Right lobe of liver (tissue), 6 donors: ENCODE results near the gene NRXN3. TPM values are rescaled to one million over a fixed set of nuclear protein-coding genes. Genes with fewer than 3 reads are reported as not detected.

Experiments used
- ATAC-seq, 4 donors: fragments of 200-7000 bp; cut with Tn5 transposase; one replicate each; pipeline ENCODE4 v1.9.1; 2020; ENCODE audit warnings: mild to moderate bottlenecking in 4 of 4, moderate library complexity in 4 of 4
- DNase-seq, 3 donors: peaks; one replicate each; pipeline ENCODE4 v3.0.0-alpha.2; 2020
- H3K27ac ChIP-seq, 3 donors: fragments of 200-600 bp; one replicate each; pipeline ENCODE4 v1.8.0; 2022
- H3K27me3 ChIP-seq, 2 donors: fragments of 200-600 bp; one replicate each; pipeline ENCODE4 v1.8.0; 2022
- H3K36me3 ChIP-seq, 4 donors: fragments of 200-600 bp; sonication (generic) in 1 of 4; one replicate each; pipeline versions ENCODE4 v1.5.1 to v1.8.0; 2017 to 2022; ENCODE audit warnings: control low read depth in 1 of 4
- H3K4me1 ChIP-seq, 4 donors: fragments of 200-600 bp; sonication (generic) in 1 of 4; one replicate each; pipeline versions ENCODE4 v1.5.1 to v1.8.0; 2017 to 2022; ENCODE audit warnings: control low read depth in 1 of 4
- H3K4me3 ChIP-seq, 3 donors: fragments of 200-600 bp; one replicate each; pipeline ENCODE4 v1.8.0; 2022
- H3K9me3 ChIP-seq, 4 donors: fragments of 200-600 bp; sonication (generic) in 1 of 4; one replicate each; pipeline versions ENCODE4 v1.5.1 to v1.8.0; 2017 to 2022; ENCODE audit warnings: control low read depth in 1 of 4
- CTCF ChIP-seq, 4 donors: fragments of 200-600 bp in 3 of 4; fragments of 450-650 bp in 1 of 4; IDR thresholded peaks; one replicate each; pipeline versions ENCODE4 v1.5.1 to v1.8.0; 2016 to 2022; ENCODE audit warnings: antibody characterized with exemption in 4 of 4, mild to moderate bottlenecking in 2 of 4
- POLR2A ChIP-seq: fragments of 450-650 bp; IDR thresholded peaks from one replicate; pipeline ENCODE4 v1.6.1; 2017; ENCODE audit warnings: antibody characterized with exemption, mild to moderate bottlenecking
- WGBS: methylation state at CpG from one replicate; pipeline ENCODE4 v1.1.6; 2018; ENCODE audit warnings: low coverage, low lambda C conversion rate; ENCODE audit not compliant: insufficient coverage; ENCODE audit errors: missing lambda C conversion rate; 5-methylcytosine and 5-hydroxymethylcytosine counted together
- intact Hi-C, 2 donors: fragments of 100-400 bp; cut with DNase I; formaldehyde crosslinking; loops; one replicate each; pipeline versions ENCODE4 v1.11.2 to v1.14.1; 2022
- total RNA-seq, 6 experiments: library from RNA; depleted of rRNA in 2 of 6; stranded (reverse); fragments of >200 nt in 2 of 6; fragmentation: NEBNext Ultra II Directional in 3 of 6; extraction: Animal tissue kit (Norgen Biotek cat#: 25700) in 3 of 6; gene quantifications; one replicate each; pipeline versions ENCODE4 v1.1.0 to v1.2.4, GENCODE V29; 2016 to 2023
- donor health status: DM: no; HTN: yes; CAD: no.
- donor health status: DM: no; HTN: no; CAD: no.
- donor health status: DM: no; HTN: no; CAD: no.
- donor health status: DM: no; HTN: yes; CAD: no.
- donor health status: DM: no; HTN: yes; CAD: no.

NRXN3 gene
- total RNA-seq, 6 experiments from 2014 or later, result 0.06 to 0.51 (median 0.23) TPM; not detected in 1

DNA sequence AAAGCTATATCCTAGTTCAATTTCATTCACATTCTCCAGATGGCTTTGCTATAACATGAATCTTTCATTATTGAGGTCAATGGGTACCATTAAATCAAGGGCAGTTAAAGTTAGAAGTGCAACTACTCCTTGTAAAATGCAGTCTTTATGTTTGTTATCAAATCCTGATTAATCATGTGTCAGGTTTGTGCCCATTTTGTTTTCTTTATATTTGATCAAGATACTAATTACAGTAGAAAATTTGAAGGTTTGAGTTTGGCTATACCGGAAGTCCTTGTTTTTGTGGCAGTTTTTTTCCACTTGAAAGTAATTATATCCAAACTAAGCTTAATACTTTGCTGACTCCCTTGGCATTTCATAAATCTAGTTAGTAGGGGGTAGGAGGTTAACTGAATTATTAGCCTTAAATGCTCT is 1528.1 kb downstream of the NRXN3 start:
- TF ChIP-seq POLR2A, result no peak
- no peak for TF ChIP-seq CTCF (IDR thresholded peaks at IDR 0.05)
- Histone ChIP-seq H3K4me1 (no peaks in the 10 kb centered on the region), H3K36me3 (no peaks in the 10 kb centered on the region), H3K4me3 (no peak overlapping the region), H3K27me3 (no peaks in the 10 kb centered on the region), H3K27ac (no peak overlapping the region), H3K9me3 (no peaks in the 10 kb centered on the region)
- ATAC-seq, result no peak
- WGBS, result 69% methylated on average over 1 of the region's 1 CpG
- intact Hi-C loops, result no loop called here
- no peak for DNase-seq

DNA sequence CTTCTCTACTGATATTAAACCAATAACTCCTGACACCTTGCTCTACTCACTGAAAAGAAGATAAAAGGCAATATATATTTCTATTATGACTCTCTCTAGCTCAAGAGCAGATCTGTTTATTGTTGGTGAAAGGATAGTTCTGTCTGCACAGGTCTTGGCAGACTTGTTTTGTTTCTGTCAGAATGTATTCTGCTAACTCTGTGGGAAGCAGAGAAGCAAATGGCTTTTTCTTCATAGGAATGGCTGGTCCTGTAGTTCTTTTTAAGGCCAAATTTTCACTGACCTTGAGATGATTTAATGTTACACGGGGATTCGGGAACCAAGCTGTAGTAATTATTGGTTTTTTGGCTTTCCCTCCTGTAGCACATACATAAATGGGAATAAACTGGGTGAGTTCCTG is 1529.0 kb downstream of the NRXN3 start:
- intact Hi-C loops, result no loop called here
- Histone ChIP-seq H3K27ac (no peak overlapping the region), H3K9me3 (no peaks in the 10 kb centered on the region), H3K4me3 (no peak overlapping the region), H3K4me1 (no peaks in the 10 kb centered on the region), H3K27me3 (no peaks in the 10 kb centered on the region), H3K36me3 (no peaks in the 10 kb centered on the region)
- 48% methylated on average over 2 of the region's 2 CpGs for WGBS
- no peak for DNase-seq
- TF ChIP-seq POLR2A (no peak), CTCF (IDR thresholded peaks at IDR 0.05) (no peak)
- ATAC-seq, result no peak

DNA sequence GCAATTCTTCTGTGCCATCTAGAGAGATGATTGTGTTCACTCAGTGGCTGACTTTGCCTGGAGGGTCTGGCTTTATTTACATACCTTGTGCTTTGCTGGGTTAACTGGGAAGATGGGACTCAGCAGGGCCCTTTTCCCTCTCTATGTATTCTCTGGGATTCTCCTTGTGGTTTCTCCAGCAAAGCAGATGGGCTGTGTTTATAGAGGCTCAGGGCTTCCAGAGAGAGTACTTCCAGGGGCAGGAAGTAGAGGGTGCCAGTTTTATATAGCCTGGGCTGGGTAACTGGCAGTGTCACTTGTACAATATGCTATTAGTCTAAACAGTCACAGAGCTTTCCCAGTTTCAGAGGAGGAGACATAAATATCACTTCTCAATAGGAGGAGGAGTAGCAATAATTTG is 1531.2 kb downstream of the NRXN3 start:
- intact Hi-C loops, result no loop called here
- Histone ChIP-seq H3K36me3 (no peaks in the 10 kb centered on the region), H3K27me3 (no peaks in the 10 kb centered on the region), H3K9me3 (no peaks in the 10 kb centered on the region), H3K4me3 (no peak overlapping the region), H3K4me1 (no peaks in the 10 kb centered on the region), H3K27ac (no peak overlapping the region)
- no peak for DNase-seq
- TF ChIP-seq CTCF (IDR thresholded peaks at IDR 0.05) (no peak), POLR2A (no peak)
- ATAC-seq, result no peak

DNA sequence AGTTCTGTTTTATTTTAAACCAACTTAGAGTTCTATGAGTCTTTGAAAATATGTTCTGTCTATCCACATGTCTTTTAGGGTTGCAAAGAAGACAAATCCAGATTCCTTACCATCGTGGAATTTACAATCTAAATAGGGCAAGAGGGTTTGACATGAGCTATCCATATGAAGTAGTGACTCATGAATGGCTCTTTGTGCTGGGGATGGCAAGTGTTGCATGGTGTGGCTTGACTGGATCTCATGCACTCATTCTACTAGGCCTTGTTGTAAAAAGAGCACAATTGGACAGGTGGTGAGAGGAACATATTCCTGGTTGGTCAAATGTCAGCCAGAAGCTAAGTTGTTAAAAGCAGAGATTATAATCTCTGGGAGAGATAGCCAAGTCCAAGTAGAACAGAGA is 1532.0 kb downstream of the NRXN3 start:
- no peaks in the 10 kb centered on the region for H3K27me3 ChIP-seq
- no peaks in the 10 kb centered on the region for H3K4me1 ChIP-seq
- H3K27ac ChIP-seq, result no peak overlapping the region
- H3K4me3 ChIP-seq, result no peak overlapping the region
- TF ChIP-seq POLR2A (no peak), CTCF (IDR thresholded peaks at IDR 0.05) (no peak)
- no peaks in the 10 kb centered on the region for H3K9me3 ChIP-seq
- no peak for DNase-seq
- WGBS, result 36% methylated on average over 1 of the region's 1 CpG
- intact Hi-C loops, result no loop called here
- H3K36me3 ChIP-seq, result no peaks in the 10 kb centered on the region
- ATAC-seq, result no peak

DNA sequence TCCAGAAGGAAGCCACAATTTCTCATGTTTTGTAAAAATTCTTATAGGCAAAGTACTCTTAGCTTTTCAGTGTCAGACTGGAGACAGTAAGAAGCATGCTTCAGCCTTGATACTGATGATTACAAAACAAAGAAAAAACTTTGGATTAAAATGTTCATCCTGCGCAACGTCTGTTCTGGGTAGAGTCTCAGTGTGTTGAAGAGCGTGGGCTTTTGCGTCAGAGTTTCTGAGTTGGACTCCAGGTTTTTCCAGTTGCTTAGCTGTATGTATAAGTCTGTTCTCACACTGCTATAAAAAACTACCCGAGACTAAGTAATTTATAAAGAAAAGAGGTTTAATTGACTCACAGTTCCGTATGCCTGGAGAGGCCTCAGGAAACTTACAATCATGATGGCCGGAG is 1533.0 kb downstream of the NRXN3 start:
- no peak for ATAC-seq
- Histone ChIP-seq H3K36me3 (no peaks in the 10 kb centered on the region), H3K9me3 (no peaks in the 10 kb centered on the region), H3K27me3 (no peaks in the 10 kb centered on the region), H3K4me3 (no peak overlapping the region), H3K4me1 (no peaks in the 10 kb centered on the region), H3K27ac (no peak overlapping the region)
- DNase-seq, result no peak
- intact Hi-C loops, result no loop called here
- 78% methylated on average over 7 of the region's 7 CpGs for WGBS
- TF ChIP-seq CTCF (IDR thresholded peaks at IDR 0.05) (no peak), POLR2A (no peak)
